ENCODE data around the gene CAPNS1. TPM values are rescaled to one million over a fixed set of nuclear protein-coding genes. Genes with fewer than 3 reads are reported as not detected.

CAPNS1 gene
- total and polyA plus RNA-seq, 2 of the 13 experiments (the other 11 are each of a cell fraction or from before 2014, with no cell fraction given): 322 to 526 TPM

- Histone ChIP-seq H3K9me3 (ENCODE audit: low read length) (no peaks in the 10 kb centered on the region), H3K27ac (ENCODE audit: extremely low read length, insufficient read depth, low read length) (peak overlapping the region; percentile 76), H3K9ac (ENCODE audit: insufficient read depth, low read depth, low read length) (peak overlapping the region; percentile 63), H3K27me3 (ENCODE audit: control insufficient read depth in 1 of 2, insufficient read depth in 2 of 2, low read length in 2 of 2) (no peaks in the 10 kb centered on the region), H3K4me3 (replicated peaks in 1 of 3; ENCODE audit: insufficient read depth in 1 of 3, low read depth in 2 of 3, low read length in 3 of 3) (peak overlapping the region; percentile 58 to 77 (median 64); a peak in 5 of 6 replicates), H3K36me3 (replicated peaks in 1 of 2; ENCODE audit: control insufficient read depth in 1 of 2, insufficient read depth in 2 of 2, low read length in 2 of 2) (peaks cover 13 to 30% of the 10 kb centered on the region in 2 experiments; a peak in 4 of 5 replicates), H3K4me2 (ENCODE audit: low read depth, low read length) (peak overlapping the region; percentile 91), H3K79me2 (ENCODE audit: insufficient read depth, low read length) (peaks cover 25% of the 10 kb centered on the region), H3K4me1 (ENCODE audit: insufficient read depth, low read length) (peaks cover 60% of the 10 kb centered on the region), H4K20me1 (ENCODE audit: insufficient read depth, low read length) (no peaks in the 10 kb centered on the region), H2AFZ (ENCODE audit: low read length) (no peak overlapping the region)
- ATAC-seq (peak; percentile 82), FAIRE-seq (peak; percentile 96), DNase-seq (ENCODE audit: low spot score) (peak; percentile 92)
- POLR2A ChIA-PET: interaction anchor here (0.9 to 3.4 kb wide), 9 partner anchors 9 to 369 kb away, joined by 3 to 36 read pairs (median 8); partner anchors contain the start of genes CAPNS1, THAP8, ZNF146 and ZNF565
- CTCF ChIA-PET (ENCODE audit: low intra/inter-chr PET ratio, low total read pairs): no interaction called here
- no TSS peak for BruUV-seq (replicated peaks)
- 13% methylated on average over 22 of the region's 26 CpGs for WGBS (ENCODE audit: low lambda C conversion rate)
- intact Hi-C loops (cut with micrococcal nuclease; ENCODE audit: unreplicated experiment): loop anchor here (2.0 to 10.0 kb wide), 2 partner anchors 60 to 374 kb away; no protein-coding TSS in a partner anchor
- in situ Hi-C loops (cut with HindIII; ENCODE audit: extremely low pct_ligation_motif_present, low pct_unique_long_range_greater_than_20kb): no loop called here
- TF ChIP-seq TRAFD1 (CRISPR knock-in tag; IDR thresholded peaks at IDR 0.05; ENCODE audit: borderline replicate concordance): no peak
- 0 out of 2 replicates have a peak, but pooled peaks have one; percentile 40 for TF ChIP-seq SIX4 (CRISPR knock-in tag; IDR thresholded peaks at IDR 0.05)
- no peak for TF ChIP-seq AFF4 (CRISPR knock-in tag; IDR thresholded peaks at IDR 0.05)
- peak; percentile 84 for TF ChIP-seq MYPOP (CRISPR knock-in tag; IDR thresholded peaks at IDR 0.05)
- no peak for TF ChIP-seq TEF (CRISPR knock-in tag; IDR thresholded peaks at IDR 0.05)
- TF ChIP-seq XBP1 (CRISPR knock-in tag; IDR thresholded peaks at IDR 0.05): no peak
- TF ChIP-seq RAD21 (CRISPR knock-in tag; IDR thresholded peaks at IDR 0.05): no peak
- peak; percentile 73; the same call in 1 of the 2 replicates for TF ChIP-seq RXRA (CRISPR knock-in tag; IDR thresholded peaks at IDR 0.05)
- peak; percentile 79; the same call in 1 of the 2 replicates for TF ChIP-seq ZNF761 (CRISPR knock-in tag; conservative IDR thresholded peaks at IDR 0.05)
- peak; percentile 75 for TF ChIP-seq HIVEP1 (CRISPR knock-in tag; IDR thresholded peaks at IDR 0.05)
- TF ChIP-seq UBTF (CRISPR knock-in tag; IDR thresholded peaks at IDR 0.05): peak; percentile 86
- peak; percentile 92 for TF ChIP-seq TGIF2 (CRISPR knock-in tag; IDR thresholded peaks at IDR 0.05)
These were observed 19.5 kb upstream of the CAPNS1 start for GRCh38 chr19:36120092-36120983.

All from HepG2 (cell line).